K562 (cell line): ENCODE data around the gene ATE1. TPM values are rescaled to one million over a fixed set of nuclear protein-coding genes. Genes with fewer than 3 reads are reported as not detected.

ENCODE experiments used
- CCNT2 ChIP-seq: IDR thresholded peaks from 2 replicates; pipeline ENCODE4 v1.6.1; 2011; ENCODE audit warnings: borderline replicate concordance, low read depth, mild to moderate bottlenecking, moderate library complexity, mixed read lengths, low read length; ENCODE audit not compliant: insufficient read length; ENCODE audit errors: extremely low read depth
- IRF2 ChIP-seq: sonication (generic); formaldehyde crosslinking; IDR thresholded peaks from 2 replicates; pipeline ENCODE4 v1.8.1; 2022; ENCODE audit warnings: mild to moderate bottlenecking, missing genetic modification reagents
- JUN ChIP-seq, 2 experiments: sonication (generic) in 1 of 2; formaldehyde crosslinking in 1 of 2; IDR thresholded peaks; 2 replicates each; pipeline versions ENCODE4 v1.6.1 to v1.8.0; 2012 to 2022; ENCODE audit warnings: borderline replicate concordance in 2 of 2, mild to moderate bottlenecking in 2 of 2, improper control_type of control experiment in 1 of 2, low read depth in 1 of 2, low read length in 1 of 2, missing genetic modification reagents in 1 of 2
- PCBP1 ChIP-seq: fragments of 200-400 bp; formaldehyde crosslinking; IDR thresholded peaks from 2 replicates; pipeline ENCODE4 v1.6.1; 2018; ENCODE audit warnings: mild to moderate bottlenecking, low read depth, low read length; ENCODE audit not compliant: poor library complexity, severe bottlenecking
- POLR2A ChIP-seq: fragments of 450-650 bp; conservative IDR thresholded peaks from 2 replicates; pipeline ENCODE4 v1.6.1; 2016
- polyA plus RNA-seq, 8 experiments: library from polyadenylated mRNA; depleted of rRNA in 4 of 8; stranded (reverse) in 5 of 8; unstranded in 3 of 8; fragments of >200 nt; fragmentation: Nextera tagmentation in 2 of 8; fragmentation: Illumina TruSeq in 1 of 8; extraction: Ambion mirVana in 2 of 8; extraction: Trizol in 1 of 8; gene quantifications; 2 replicates each; pipeline versions ENCODE4 v1.2.1 to v1.2.3, GENCODE V29; 2011 to 2014; ENCODE audit warnings: inconsistent platforms in 1 of 8, missing spikeins in 1 of 8
- total RNA-seq, 7 experiments: library from RNA; depleted of rRNA in 6 of 7; stranded (reverse); fragments of >200 nt in 6 of 7; fragmentation: Illumina TruSeq in 2 of 7; extraction: Trizol in 2 of 7; gene quantifications; 2 replicates each; pipeline versions ENCODE4 v1.2.1 to v1.2.3, GENCODE V29; 2011 to 2021; ENCODE audit warnings: low replicate concordance in 1 of 7
- TF ChIP-seq, protein P1 (sequence below): fragments of 150-350 bp; IDR thresholded peaks from 2 replicates; pipeline ENCODE4 v1.6.1; 2014; ENCODE audit warnings: low read depth, mild to moderate bottlenecking, low read length, borderline replicate concordance
- TF ChIP-seq, protein P2 (sequence below): sonication (generic); formaldehyde crosslinking; IDR thresholded peaks from 2 replicates; pipeline ENCODE4 v1.8.1; 2023; ENCODE audit warnings: mild to moderate bottlenecking, missing genetic modification reagents

Gene ATE1
- total and polyA plus RNA-seq, 9 of the 15 experiments (the other 6 are each of a cell fraction or from before 2014, with no cell fraction given), result 3.0 to 14.2 (median 8.8) TPM

DNA sequence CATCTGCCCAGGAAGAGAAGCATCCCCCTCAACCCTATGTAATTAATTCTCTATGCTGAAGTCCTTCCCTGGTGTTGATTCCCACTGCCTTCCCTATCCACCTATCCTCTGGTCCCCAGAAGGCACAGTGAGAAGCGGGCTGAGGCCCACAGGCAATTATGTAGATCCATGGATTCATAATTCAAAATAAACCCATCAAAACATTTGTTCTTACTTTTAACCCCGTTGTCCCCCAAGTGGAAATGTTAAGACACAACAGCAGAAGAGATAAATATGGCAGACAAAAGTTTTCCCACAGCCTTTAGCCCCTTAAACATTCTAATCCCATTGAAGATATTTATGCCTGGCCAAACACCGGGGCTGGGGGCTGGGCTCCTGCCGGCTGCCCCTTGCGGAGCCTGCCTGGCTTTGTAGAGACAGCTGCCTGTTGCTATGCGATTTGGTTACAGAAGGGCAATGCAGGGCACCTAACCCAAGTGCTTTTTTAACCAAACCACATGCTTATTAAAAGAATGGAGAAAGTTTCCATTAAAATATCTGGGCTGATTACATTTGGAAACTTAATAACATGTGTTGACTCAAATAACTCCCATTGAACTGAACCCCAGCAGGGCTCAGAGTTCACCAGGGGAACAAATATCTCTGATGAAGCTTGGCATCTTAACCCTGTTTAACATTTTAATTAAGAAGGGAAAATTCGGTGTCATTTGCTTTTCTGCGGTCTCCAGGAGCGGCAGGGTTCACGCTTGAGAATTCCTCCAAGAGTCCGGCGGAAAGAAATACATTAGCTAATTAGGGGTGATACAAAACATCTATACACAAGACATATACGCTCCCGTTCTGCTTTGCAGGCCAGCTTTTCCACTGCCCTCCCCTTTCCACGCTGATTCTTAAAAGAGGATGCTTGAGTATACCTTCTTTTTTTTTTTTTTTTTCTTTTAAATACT lies 218.8 kb downstream of the ATE1 start (continued):
- TF ChIP-seq, protein P1, sequence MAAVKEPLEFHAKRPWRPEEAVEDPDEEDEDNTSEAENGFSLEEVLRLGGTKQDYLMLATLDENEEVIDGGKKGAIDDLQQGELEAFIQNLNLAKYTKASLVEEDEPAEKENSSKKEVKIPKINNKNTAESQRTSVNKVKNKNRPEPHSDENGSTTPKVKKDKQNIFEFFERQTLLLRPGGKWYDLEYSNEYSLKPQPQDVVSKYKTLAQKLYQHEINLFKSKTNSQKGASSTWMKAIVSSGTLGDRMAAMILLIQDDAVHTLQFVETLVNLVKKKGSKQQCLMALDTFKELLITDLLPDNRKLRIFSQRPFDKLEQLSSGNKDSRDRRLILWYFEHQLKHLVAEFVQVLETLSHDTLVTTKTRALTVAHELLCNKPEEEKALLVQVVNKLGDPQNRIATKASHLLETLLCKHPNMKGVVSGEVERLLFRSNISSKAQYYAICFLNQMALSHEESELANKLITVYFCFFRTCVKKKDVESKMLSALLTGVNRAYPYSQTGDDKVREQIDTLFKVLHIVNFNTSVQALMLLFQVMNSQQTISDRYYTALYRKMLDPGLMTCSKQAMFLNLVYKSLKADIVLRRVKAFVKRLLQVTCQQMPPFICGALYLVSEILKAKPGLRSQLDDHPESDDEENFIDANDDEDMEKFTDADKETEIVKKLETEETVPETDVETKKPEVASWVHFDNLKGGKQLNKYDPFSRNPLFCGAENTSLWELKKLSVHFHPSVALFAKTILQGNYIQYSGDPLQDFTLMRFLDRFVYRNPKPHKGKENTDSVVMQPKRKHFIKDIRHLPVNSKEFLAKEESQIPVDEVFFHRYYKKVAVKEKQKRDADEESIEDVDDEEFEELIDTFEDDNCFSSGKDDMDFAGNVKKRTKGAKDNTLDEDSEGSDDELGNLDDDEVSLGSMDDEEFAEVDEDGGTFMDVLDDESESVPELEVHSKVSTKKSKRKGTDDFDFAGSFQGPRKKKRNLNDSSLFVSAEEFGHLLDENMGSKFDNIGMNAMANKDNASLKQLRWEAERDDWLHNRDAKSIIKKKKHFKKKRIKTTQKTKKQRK, result no peak
- TF ChIP-seq PCBP1 (no peak), POLR2A (no peak), IRF2 (CRISPR knock-in tag) (no peak), CCNT2 (no peak), JUN (IDR thresholded peaks at IDR 0.05; ENCODE audit: borderline replicate concordance, low read depth, low read length) (no peak), JUN (CRISPR knock-in tag; IDR thresholded peaks at IDR 0.05; ENCODE audit: borderline replicate concordance) (no peak)
- TF ChIP-seq, protein P2, sequence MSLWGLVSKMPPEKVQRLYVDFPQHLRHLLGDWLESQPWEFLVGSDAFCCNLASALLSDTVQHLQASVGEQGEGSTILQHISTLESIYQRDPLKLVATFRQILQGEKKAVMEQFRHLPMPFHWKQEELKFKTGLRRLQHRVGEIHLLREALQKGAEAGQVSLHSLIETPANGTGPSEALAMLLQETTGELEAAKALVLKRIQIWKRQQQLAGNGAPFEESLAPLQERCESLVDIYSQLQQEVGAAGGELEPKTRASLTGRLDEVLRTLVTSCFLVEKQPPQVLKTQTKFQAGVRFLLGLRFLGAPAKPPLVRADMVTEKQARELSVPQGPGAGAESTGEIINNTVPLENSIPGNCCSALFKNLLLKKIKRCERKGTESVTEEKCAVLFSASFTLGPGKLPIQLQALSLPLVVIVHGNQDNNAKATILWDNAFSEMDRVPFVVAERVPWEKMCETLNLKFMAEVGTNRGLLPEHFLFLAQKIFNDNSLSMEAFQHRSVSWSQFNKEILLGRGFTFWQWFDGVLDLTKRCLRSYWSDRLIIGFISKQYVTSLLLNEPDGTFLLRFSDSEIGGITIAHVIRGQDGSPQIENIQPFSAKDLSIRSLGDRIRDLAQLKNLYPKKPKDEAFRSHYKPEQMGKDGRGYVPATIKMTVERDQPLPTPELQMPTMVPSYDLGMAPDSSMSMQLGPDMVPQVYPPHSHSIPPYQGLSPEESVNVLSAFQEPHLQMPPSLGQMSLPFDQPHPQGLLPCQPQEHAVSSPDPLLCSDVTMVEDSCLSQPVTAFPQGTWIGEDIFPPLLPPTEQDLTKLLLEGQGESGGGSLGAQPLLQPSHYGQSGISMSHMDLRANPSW (CRISPR knock-in tag), result no peak
